ENCODE measurements around the gene CPM. TPM values are rescaled to one million over a fixed set of nuclear protein-coding genes. Genes with fewer than 3 reads are reported as not detected.

Gene CPM
- total and polyA plus RNA-seq, 2 of the 4 experiments (the other 2 are of a cell fraction) = 2.0 to 8.8 TPM

DNA sequence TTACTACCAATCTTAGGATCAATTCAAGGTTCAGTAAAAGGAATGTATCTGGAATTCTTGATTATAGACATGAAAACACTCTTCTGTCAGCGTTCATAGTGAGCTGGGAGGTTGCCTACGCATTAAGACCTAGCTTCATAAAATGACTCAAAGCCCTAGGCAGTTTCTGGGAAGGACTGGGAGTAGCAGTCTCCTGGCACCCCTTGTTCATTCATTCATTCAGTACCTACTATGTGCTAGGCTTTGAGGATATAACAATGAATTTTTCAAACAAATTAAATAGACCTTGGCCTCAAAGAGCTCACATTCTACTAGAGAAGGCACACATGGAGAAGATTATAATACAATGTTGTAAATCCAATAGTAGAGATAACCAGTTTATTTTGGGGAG is 78.9 kb downstream of the CPM start:
- Histone ChIP-seq H3K4me3 (ENCODE audit: insufficient read depth, low read depth, low read length) (no peak overlapping the region), H4K5ac (ENCODE audit: low read depth, low read length) (no peak overlapping the region), H3K36me3 (ENCODE audit: control insufficient read depth, insufficient read depth, low read length) (no peaks in the 10 kb centered on the region), H3K9ac (ENCODE audit: low read depth, low read length) (no peak overlapping the region), H2BK120ac (ENCODE audit: low read depth, low read length) (no peak overlapping the region), H4K20me1 (ENCODE audit: insufficient read depth, low read length) (no peaks in the 10 kb centered on the region), H3K9me3 (ENCODE audit: control insufficient read depth, insufficient read depth, low read length) (no peaks in the 10 kb centered on the region), H2AK9ac (replicated peaks; ENCODE audit: low read depth, low read length, poor library complexity) (no peak overlapping the region), H3K18ac (ENCODE audit: low read depth, low read length) (no peak overlapping the region), H3K27me3 (ENCODE audit: control insufficient read depth, insufficient read depth, low read length) (no peaks in the 10 kb centered on the region), H3K23ac (ENCODE audit: low read depth, low read length) (no peak overlapping the region), H3K4ac (ENCODE audit: low read depth, low read length) (no peak overlapping the region), H3K4me1 (ENCODE audit: control insufficient read depth, insufficient read depth, low read length) (no peaks in the 10 kb centered on the region), H3K27ac (ENCODE audit: insufficient read depth, low read length) (no peak overlapping the region), H2BK20ac (ENCODE audit: low read depth, low read length) (no peak overlapping the region), H3K79me1 (ENCODE audit: low read depth in 1 of 2, low read length in 2 of 2) (no peaks in the 10 kb centered on the region), H2BK5ac (ENCODE audit: low read depth, low read length, poor library complexity, severe bottlenecking) (no peak overlapping the region), H2AFZ (replicated peaks; ENCODE audit: low read length, poor library complexity) (no peak overlapping the region), H3K14ac (replicated peaks; ENCODE audit: low read depth, low read length) (no peak overlapping the region), H3K9me1 (ENCODE audit: insufficient read depth, low read length) (no peaks in the 10 kb centered on the region), H2AK5ac (ENCODE audit: low read depth, low read length) (no peak overlapping the region), H3K56ac (ENCODE audit: extremely low read depth, insufficient read depth, low read length) (no peak overlapping the region), H3K4me2 (ENCODE audit: low read depth, low read length) (no peak overlapping the region), H4K91ac (ENCODE audit: insufficient read depth, low read depth, low read length) (no peak overlapping the region), H4K8ac (ENCODE audit: low read depth in 2 of 2, low read length in 2 of 2) (no peak overlapping the region), H2BK15ac (ENCODE audit: low read depth, low read length) (no peak overlapping the region)
- ChIA-PET CTCF (no interaction called here), POLR2A (ENCODE audit: unreplicated experiment) (no interaction called here)
- DNase-seq (no peak), ATAC-seq (ENCODE audit: low read depth) (no peak)
- no CpG with 5 or more reads among the region's 2 CpGs for WGBS, 2 experiments (ENCODE audit: extremely low coverage in 2 of 2, insufficient read length in 1 of 2)
- in situ Hi-C loops (cut with MboI; ENCODE audit: low sequenced_read_pairs) = no loop called here
- intact Hi-C loops (cut with micrococcal nuclease) = no loop called here
- no TSS peak for BruUV-seq (replicated peaks)
- dilution Hi-C loops (cut with HindIII; ENCODE audit: low sequenced_read_pairs, unreplicated experiment) = no loop called here
- no peak for TF ChIP-seq MXI1 (IDR thresholded peaks at IDR 0.05; ENCODE audit: borderline replicate concordance, low read depth, low read length)
- no peak for TF ChIP-seq RCOR1 (IDR thresholded peaks at IDR 0.05; ENCODE audit: insufficient replicate concordance, low read length)
- TF ChIP-seq, protein P1, sequence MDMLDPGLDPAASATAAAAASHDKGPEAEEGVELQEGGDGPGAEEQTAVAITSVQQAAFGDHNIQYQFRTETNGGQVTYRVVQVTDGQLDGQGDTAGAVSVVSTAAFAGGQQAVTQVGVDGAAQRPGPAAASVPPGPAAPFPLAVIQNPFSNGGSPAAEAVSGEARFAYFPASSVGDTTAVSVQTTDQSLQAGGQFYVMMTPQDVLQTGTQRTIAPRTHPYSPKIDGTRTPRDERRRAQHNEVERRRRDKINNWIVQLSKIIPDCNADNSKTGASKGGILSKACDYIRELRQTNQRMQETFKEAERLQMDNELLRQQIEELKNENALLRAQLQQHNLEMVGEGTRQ (IDR thresholded peaks at IDR 0.05; ENCODE audit: low read depth, low read length) = no peak
- TF ChIP-seq MAZ (IDR thresholded peaks at IDR 0.05; ENCODE audit: borderline replicate concordance, low read depth, low read length) = no peak
- no peak for TF ChIP-seq MAFK (IDR thresholded peaks at IDR 0.05; ENCODE audit: low read depth, low read length)
